Mucosa of descending colon (tissue), 3 donors: ENCODE data around the gene GABRD. TPM values are rescaled to one million over a fixed set of nuclear protein-coding genes. Genes with fewer than 3 reads are reported as not detected.

Experiments
- ATAC-seq: fragments of 200-7000 bp; cut with Tn5 transposase; one replicate; pipeline ENCODE4 v1.9.1; 2020; ENCODE audit warnings: mild to moderate bottlenecking, moderate library complexity
- DNase-seq, 3 donors: peaks; one replicate each; pipeline ENCODE4 v3.0.0-alpha.2; 2020
- H3K36me3 ChIP-seq: fragments of 200-600 bp; one replicate; pipeline ENCODE4 v1.8.0; 2021; ENCODE audit warnings: low read depth, mild to moderate bottlenecking
- H3K4me1 ChIP-seq: fragments of 200-600 bp; one replicate; pipeline ENCODE4 v1.8.0; 2021; ENCODE audit warnings: low read depth, mild to moderate bottlenecking
- H3K4me3 ChIP-seq: fragments of 200-600 bp; one replicate; pipeline ENCODE4 v1.8.0; 2021; ENCODE audit warnings: mild to moderate bottlenecking
- H3K9me3 ChIP-seq: fragments of 200-600 bp; one replicate; pipeline ENCODE4 v1.8.0; 2021; ENCODE audit warnings: mild to moderate bottlenecking
- CTCF ChIP-seq: fragments of 200-600 bp; IDR thresholded peaks from one replicate; pipeline ENCODE4 v1.8.0; 2022; ENCODE audit warnings: antibody characterized with exemption, mild to moderate bottlenecking
- intact Hi-C, 2 donors: fragments of 100-400 bp; cut with DNase I in 1 of 2; cut with micrococcal nuclease in 1 of 2; formaldehyde crosslinking; loops; one replicate each; pipeline versions ENCODE4 v1.11.0 to v1.11.1; 2022; cut with DNase I, micrococcal nuclease
- total RNA-seq, 3 donors: library from RNA; stranded (reverse); fragmentation: NEBNext Ultra II Directional in 2 of 3; extraction: Animal tissue kit (Norgen Biotek cat#: 25700) in 2 of 3; gene quantifications; one replicate each; pipeline versions ENCODE4 v1.2.1 to v1.2.4, GENCODE V29; 2021 to 2023
- donor health status: DM: no; HTN: no; CAD: no; lungs with moderate emphysema.
- donor health status: DM: no; HTN: no; CAD: no.
- donor health status: DM: no; HTN: yes; CAD: no.

The GABRD gene
- total RNA-seq, 3 donors from 2014 or later = not detected

GRCh38 chr1:2022063-2022770, 3.1 kb downstream of the GABRD start:
- no peaks in the 10 kb centered on the region for H3K9me3 ChIP-seq
- peaks cover 5% of the 10 kb centered on the region for H3K4me1 ChIP-seq
- DNase-seq = no peak
- intact Hi-C loops = no loop called here
- TF ChIP-seq CTCF = no peak
- no peaks in the 10 kb centered on the region for H3K36me3 ChIP-seq
- H3K4me3 ChIP-seq = no peak overlapping the region
- ATAC-seq = no peak

GRCh38 chr1:2023187-2023586, 4.0 kb downstream of the GABRD start:
- no peak for DNase-seq
- TF ChIP-seq CTCF = no peak
- no peaks in the 10 kb centered on the region for H3K36me3 ChIP-seq
- peak; percentile 14 for ATAC-seq
- H3K4me3 ChIP-seq = no peak overlapping the region
- intact Hi-C loops = no loop called here
- H3K4me1 ChIP-seq = peaks cover 5% of the 10 kb centered on the region
- H3K9me3 ChIP-seq = no peaks in the 10 kb centered on the region

GRCh38 chr1:2024451-2024850, 5.3 kb downstream of the GABRD start:
- intact Hi-C loops = no loop called here
- ATAC-seq (no peak), DNase-seq (no peak)
- H3K9me3 ChIP-seq = no peaks in the 10 kb centered on the region
- no peaks in the 10 kb centered on the region for H3K36me3 ChIP-seq
- peaks cover 4% of the 10 kb centered on the region for H3K4me1 ChIP-seq
- no peak for TF ChIP-seq CTCF
- H3K4me3 ChIP-seq = no peak overlapping the region

- H3K9me3 ChIP-seq = no peaks in the 10 kb centered on the region
- DNase-seq (no peak), ATAC-seq (no peak)
- TF ChIP-seq CTCF = no peak
- intact Hi-C loops = no loop called here
- H3K4me1 ChIP-seq = no peaks in the 10 kb centered on the region
- H3K36me3 ChIP-seq = no peaks in the 10 kb centered on the region
- H3K4me3 ChIP-seq = no peak overlapping the region
Observed at GRCh38 chr1:2024887-2025286, 5.7 kb downstream of the GABRD start.

- Histone ChIP-seq H3K4me3 (no peak overlapping the region), H3K36me3 (no peaks in the 10 kb centered on the region), H3K9me3 (no peaks in the 10 kb centered on the region), H3K4me1 (no peaks in the 10 kb centered on the region)
- DNase-seq = peak in 2 of 3 donors; percentile 14 to 52
- ATAC-seq = no peak
- no peak for TF ChIP-seq CTCF
- intact Hi-C loops = no loop called here
Observed at GRCh38 chr1:2025491-2025981, 6.4 kb downstream of the GABRD start.
